ENCODE results near the gene ANKRD45.
"Not testable (repeated sequence)": the region's sequence is repeated elsewhere in the genome, so short reads cannot be mapped to it uniquely, and the experiment has no call there.

ANKRD45 gene

GRCh38 chr1:173570370-173571007, 99.2 kb downstream of the ANKRD45 start:
- no peak for DNase-seq

GRCh38 chr1:173568483-173568882, 101.2 kb downstream of the ANKRD45 start:
- DNase-seq = no peak

- DNase-seq = not testable (repeated sequence)
Measured at GRCh38 chr1:173563846-173564245, 105.8 kb downstream of the ANKRD45 start.

GRCh38 chr1:173562813-173563212, 106.8 kb downstream of the ANKRD45 start:
- no peak for DNase-seq

GRCh38 chr1:173561263-173561662, 108.4 kb downstream of the ANKRD45 start:
- no peak for DNase-seq

- no peak for DNase-seq
Measured at GRCh38 chr1:173560285-173560880, 109.3 kb downstream of the ANKRD45 start.
